Colonic mucosa (tissue), 4 donors: ENCODE data around the gene MGST2. TPM values are rescaled to one million over a fixed set of nuclear protein-coding genes. Genes with fewer than 3 reads are reported as not detected.

Source experiments
- DNase-seq: peaks from one replicate; pipeline ENCODE4 v3.0.0-alpha.2; 2020
- H3K27ac ChIP-seq: fragments of 200-600 bp; one replicate; pipeline ENCODE4 v1.8.0; 2021
- H3K27me3 ChIP-seq: fragments of 200-600 bp; one replicate; pipeline ENCODE4 v1.8.0; 2021
- H3K36me3 ChIP-seq: fragments of 200-600 bp; one replicate; pipeline ENCODE4 v1.8.0; 2021
- H3K4me1 ChIP-seq: fragments of 200-600 bp; one replicate; pipeline ENCODE4 v1.8.0; 2021; ENCODE audit warnings: mild to moderate bottlenecking
- H3K4me3 ChIP-seq: fragments of 200-600 bp; one replicate; pipeline ENCODE4 v1.8.0; 2021
- H3K9ac ChIP-seq, 2 donors: one replicate each; pipeline ENCODE4 v1.7.0; 2013; ENCODE audit warnings: control low read depth in 2 of 2, low read depth in 2 of 2, low read length in 2 of 2
- H3K9me3 ChIP-seq: fragments of 200-600 bp; one replicate; pipeline ENCODE4 v1.8.0; 2021
- CTCF ChIP-seq: fragments of 200-600 bp; IDR thresholded peaks from one replicate; pipeline ENCODE4 v1.8.0; 2022; ENCODE audit warnings: antibody characterized with exemption, mild to moderate bottlenecking
- intact Hi-C: fragments of 100-400 bp; cut with DNase I; formaldehyde crosslinking; loops from one replicate; pipeline ENCODE4 v1.14.1; 2022
- total RNA-seq, 2 donors: library from RNA; stranded (reverse); fragmentation: NEBNext Ultra II Directional in 1 of 2; extraction: Animal tissue kit (Norgen Biotek cat#: 25700) in 1 of 2; gene quantifications; one replicate each; pipeline ENCODE4 v1.2.1, GENCODE V29; 2021
- donor health status: healthy.
- donor health status: DM: no; HTN: no; CAD: no.
- donor health status: DM: no; HTN: no; CAD: no.

Gene MGST2
- total RNA-seq, 2 donors from 2014 or later, result 105 to 157 TPM

DNA sequence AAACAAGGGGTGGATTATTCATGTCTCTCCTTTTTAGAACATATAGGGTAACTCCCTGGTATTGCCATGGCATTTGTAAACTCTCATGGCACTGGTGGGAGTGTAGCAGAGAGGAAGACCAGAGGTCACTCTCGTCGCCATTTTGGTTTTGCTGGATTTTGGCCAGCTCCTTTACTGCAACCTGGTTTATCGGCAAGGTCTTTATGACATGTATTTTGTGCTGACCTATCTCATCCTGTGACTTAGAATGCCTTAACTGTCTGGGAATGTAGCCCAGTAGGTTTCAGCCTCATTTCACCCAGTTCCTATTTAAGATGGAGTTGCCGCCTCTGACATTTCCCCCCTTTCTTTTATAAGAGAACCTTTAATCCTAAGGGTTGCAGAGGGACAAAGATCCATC is 45.8 kb downstream of the MGST2 start:
- H3K9me3 ChIP-seq, result no peaks in the 10 kb centered on the region
- intact Hi-C loops, result no loop called here
- peak; percentile 34 for DNase-seq
- H3K27ac ChIP-seq, result no peak overlapping the region
- H3K4me1 ChIP-seq, result no peaks in the 10 kb centered on the region
- H3K9ac ChIP-seq, result no peak overlapping the region
- TF ChIP-seq CTCF, result no peak
- no peaks in the 10 kb centered on the region for H3K27me3 ChIP-seq
- no peaks in the 10 kb centered on the region for H3K36me3 ChIP-seq
- no peak overlapping the region for H3K4me3 ChIP-seq

- no peak for TF ChIP-seq CTCF
- H3K27ac ChIP-seq, result no peak overlapping the region
These were observed 47.3 kb downstream of the MGST2 start for GRCh38 chr4:139712882-139713281.

DNA sequence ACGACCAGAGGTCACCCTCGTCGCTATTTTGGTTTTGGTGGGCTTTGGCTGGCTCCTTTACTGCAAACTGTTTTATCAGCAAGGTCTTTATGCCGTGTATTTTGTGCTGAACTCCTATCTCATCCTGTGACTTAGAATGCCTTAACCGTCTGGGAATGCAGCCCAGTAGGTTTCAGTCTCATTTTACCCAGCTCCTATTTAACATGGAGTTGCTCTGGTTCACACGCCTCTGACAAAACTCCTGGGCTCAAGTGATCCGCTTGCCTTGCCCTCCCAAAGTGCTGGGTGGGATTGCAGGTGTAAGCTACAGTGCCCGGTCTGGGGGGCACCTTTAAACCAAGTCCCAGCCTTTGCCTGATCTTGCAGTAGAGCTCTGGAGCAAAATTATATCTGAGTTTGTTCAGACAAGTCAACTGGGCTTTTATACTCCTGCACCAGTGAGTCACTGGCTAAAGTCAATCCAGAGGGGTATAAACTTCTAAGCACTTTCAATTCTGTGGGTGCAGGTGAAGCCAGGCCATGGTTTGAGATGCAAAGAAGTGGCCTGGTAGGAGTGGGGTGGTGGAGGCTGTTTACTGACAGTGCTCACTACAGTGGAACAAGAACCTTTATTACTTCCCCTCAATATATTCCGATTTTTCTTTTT is 50.2 kb downstream of the MGST2 start:
- TF ChIP-seq CTCF, result no peak
- H3K4me3 ChIP-seq, result no peak overlapping the region
- no peaks in the 10 kb centered on the region for H3K27me3 ChIP-seq
- no peaks in the 10 kb centered on the region for H3K36me3 ChIP-seq
- H3K27ac ChIP-seq, result no peak overlapping the region
- H3K9ac ChIP-seq, result no peak overlapping the region
- no peak for DNase-seq
- intact Hi-C loops, result no loop called here
- H3K4me1 ChIP-seq, result no peaks in the 10 kb centered on the region
- no peaks in the 10 kb centered on the region for H3K9me3 ChIP-seq

More at GRCh38 chr4:139712882-139713281, 47.3 kb downstream of the MGST2 start:
- no peak overlapping the region for H3K9ac ChIP-seq
- H3K36me3 ChIP-seq, result no peaks in the 10 kb centered on the region
- DNase-seq, result no peak
- H3K27me3 ChIP-seq, result no peaks in the 10 kb centered on the region
- no peak overlapping the region for H3K4me3 ChIP-seq
- H3K4me1 ChIP-seq, result no peaks in the 10 kb centered on the region
- H3K9me3 ChIP-seq, result no peaks in the 10 kb centered on the region
- intact Hi-C loops, result no loop called here

DNA sequence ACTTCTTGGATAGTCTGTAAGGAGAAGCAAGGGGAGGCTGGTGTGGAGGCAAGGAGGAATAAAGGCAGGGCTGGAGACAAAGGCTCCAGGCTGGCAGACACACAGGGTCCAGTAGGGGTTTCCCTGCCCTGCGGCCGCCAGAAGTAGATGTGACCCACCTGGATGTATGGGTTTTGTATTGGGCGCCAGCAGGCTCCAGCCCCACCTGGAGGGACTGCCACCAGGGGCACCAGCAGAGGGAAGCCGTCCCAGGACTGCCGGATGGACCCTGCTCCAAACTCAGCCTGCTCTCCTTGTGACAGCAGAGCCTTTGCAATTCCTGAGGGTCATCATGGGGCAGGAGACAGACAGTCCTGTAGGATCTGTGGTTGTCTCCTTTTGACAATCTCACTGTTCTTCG is 52.7 kb downstream of the MGST2 start:
- TF ChIP-seq CTCF, result no peak
- intact Hi-C loops, result no loop called here
- no peak for DNase-seq
- no peak overlapping the region for H3K4me3 ChIP-seq
- no peak overlapping the region for H3K27ac ChIP-seq
- no peaks in the 10 kb centered on the region for H3K36me3 ChIP-seq
- H3K9me3 ChIP-seq, result no peaks in the 10 kb centered on the region
- H3K9ac ChIP-seq, result no peak overlapping the region
- H3K4me1 ChIP-seq, result no peaks in the 10 kb centered on the region
- H3K27me3 ChIP-seq, result no peaks in the 10 kb centered on the region

- H3K9me3 ChIP-seq, result no peaks in the 10 kb centered on the region
- H3K27me3 ChIP-seq, result no peaks in the 10 kb centered on the region
- H3K4me1 ChIP-seq, result no peaks in the 10 kb centered on the region
- intact Hi-C loops, result no loop called here
- no peak for TF ChIP-seq CTCF
- no peaks in the 10 kb centered on the region for H3K36me3 ChIP-seq
- no peak overlapping the region for H3K9ac ChIP-seq
- no peak overlapping the region for H3K4me3 ChIP-seq
- no peak for DNase-seq
- H3K27ac ChIP-seq, result no peak overlapping the region
These were observed 53.2 kb downstream of the MGST2 start for GRCh38 chr4:139718833-139719232.
